Amniotic epithelial cell (primary cell): Measurements from ENCODE around the gene DDX54.
"Not testable (repeated sequence)": the region's sequence is repeated elsewhere in the genome, so short reads cannot be mapped to it uniquely, and the experiment has no call there.

ENCODE experiments used
- DNase-seq: peaks from one replicate; pipeline ENCODE4 v3.0.0-alpha.2; 2010; ENCODE audit warnings: low read depth

DDX54 gene

DNA sequence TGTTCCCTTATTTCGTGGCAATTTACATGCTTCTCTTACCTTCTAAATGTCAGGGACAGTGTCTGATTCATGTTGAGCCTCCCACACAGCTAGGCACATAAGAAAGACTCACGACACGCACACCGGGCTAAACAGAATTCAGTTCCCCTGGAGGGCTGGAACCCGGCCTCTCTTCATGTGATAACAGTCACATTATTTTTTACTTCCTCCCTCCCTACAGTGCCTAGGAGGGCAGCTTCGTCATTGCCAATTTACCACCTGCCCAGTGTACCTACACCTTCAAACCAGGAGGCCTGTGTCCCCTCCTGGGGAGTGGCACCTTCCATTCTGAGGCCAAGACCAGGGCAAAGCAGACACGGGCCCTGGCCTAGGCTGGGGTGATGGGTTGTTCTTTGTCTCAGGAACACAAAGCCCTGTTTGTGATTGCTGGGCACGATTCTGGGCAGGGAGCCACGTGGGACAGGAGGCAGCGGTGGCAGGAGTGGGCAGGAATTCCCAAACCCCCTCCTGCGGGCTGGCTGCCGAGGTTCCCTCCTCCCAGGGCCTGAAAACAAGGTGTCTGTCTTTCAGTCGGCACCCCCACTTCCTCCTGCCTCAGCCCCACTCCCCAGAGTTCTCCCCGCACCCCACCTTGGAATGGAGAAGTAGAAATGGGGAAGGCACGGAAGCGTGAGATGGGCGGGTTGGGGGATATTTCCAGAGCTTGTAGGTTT, 42.9 kb downstream of the DDX54 start:
- no peak for DNase-seq

DNA sequence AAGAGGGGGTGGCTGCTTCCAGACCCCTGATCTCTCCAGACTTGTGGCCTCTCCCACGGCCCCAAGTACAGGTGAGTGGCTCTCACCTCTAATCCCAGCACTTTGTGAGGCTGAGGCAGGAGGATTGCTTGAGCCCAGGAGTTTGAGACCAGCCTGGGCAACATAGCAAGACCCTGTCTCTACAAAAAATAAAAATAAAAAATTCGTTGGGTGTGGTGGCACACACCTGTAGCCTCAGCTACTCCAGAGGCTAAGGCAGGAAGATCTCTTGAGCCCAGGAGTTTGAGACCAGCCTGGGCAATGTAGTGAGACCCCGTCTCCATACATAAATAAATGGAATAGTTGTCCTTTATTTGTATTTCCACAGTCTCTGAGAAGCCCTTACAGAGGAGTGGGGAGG, 43.6 kb downstream of the DDX54 start:
- not testable (repeated sequence) for DNase-seq

- no peak for DNase-seq
Observed at GRCh38 chr12:113140706-113141105, 44.6 kb downstream of the DDX54 start.

GRCh38 chr12:113138826-113139225, 46.5 kb downstream of the DDX54 start:
- no peak for DNase-seq

GRCh38 chr12:113137861-113138783, 47.2 kb downstream of the DDX54 start:
- DNase-seq, result no peak

DNA sequence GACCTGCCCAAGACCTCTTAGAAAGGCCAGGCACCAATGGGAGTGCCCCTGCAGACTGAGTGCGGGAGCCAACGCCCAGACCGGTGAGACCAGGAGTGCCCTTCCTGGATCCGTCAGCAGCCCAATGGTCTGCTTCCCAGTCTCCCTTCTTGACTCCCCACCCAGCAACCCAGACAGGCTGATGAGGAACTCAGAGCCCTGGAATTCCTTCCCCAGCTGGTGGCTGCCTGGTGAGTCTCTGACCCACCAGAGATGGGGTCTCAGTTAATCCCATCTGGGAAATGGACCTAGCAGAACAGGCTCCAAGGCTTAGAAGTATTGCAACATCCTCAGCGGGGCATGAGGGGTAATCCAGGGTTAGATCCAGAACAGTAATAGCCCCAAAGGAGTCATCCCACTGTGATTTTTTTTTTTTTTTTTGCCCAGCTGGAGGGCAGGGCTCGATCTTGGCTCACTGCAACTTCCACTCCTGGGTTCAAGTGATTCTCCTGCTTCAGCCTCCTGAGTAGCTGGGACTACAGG, 48.2 kb downstream of the DDX54 start:
- no peak for DNase-seq

- DNase-seq, result peak; percentile 40
Observed at GRCh38 chr12:113136128-113136989, 48.9 kb downstream of the DDX54 start.

GRCh38 chr12:113135178-113136127, 49.8 kb downstream of the DDX54 start, which contains the start of gene RASAL1:
Gene RASAL1 (minus strand): TSS chr12:113135761. CDS start chr12:113135462, 299 bp downstream.
- DNase-seq, result no peak

DNA sequence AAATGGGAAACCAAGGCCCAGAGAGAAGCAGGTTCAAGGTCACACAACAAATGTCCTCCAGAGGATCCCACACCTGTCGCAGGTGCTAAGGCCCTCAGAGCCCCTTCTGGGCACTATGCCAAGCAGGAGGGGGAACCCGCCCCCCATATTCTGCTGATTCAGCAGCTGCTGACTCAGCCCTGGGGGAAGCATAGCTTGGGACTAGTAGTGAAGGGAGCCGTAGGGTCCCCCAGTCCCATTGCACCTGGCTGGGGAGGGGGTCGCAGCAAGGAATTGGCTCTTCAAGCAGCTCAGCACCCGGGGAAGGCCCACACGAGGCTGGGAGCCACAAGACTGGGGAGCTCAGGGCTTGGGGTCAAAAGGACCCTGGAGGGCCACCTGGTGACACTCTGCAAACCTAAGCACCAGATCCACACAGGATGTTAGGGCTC, 50.7 kb downstream of the DDX54 start:
- DNase-seq, result no peak

GRCh38 chr12:113134071-113134470, 51.2 kb downstream of the DDX54 start:
- no peak for DNase-seq

GRCh38 chr12:113133666-113134065, 51.6 kb downstream of the DDX54 start:
- DNase-seq, result no peak

- DNase-seq, result peak; percentile 34
Observed at GRCh38 chr12:113133036-113133435, 52.2 kb downstream of the DDX54 start.

- no peak for DNase-seq
Observed at GRCh38 chr12:113131556-113131955, 53.7 kb downstream of the DDX54 start.

DNA sequence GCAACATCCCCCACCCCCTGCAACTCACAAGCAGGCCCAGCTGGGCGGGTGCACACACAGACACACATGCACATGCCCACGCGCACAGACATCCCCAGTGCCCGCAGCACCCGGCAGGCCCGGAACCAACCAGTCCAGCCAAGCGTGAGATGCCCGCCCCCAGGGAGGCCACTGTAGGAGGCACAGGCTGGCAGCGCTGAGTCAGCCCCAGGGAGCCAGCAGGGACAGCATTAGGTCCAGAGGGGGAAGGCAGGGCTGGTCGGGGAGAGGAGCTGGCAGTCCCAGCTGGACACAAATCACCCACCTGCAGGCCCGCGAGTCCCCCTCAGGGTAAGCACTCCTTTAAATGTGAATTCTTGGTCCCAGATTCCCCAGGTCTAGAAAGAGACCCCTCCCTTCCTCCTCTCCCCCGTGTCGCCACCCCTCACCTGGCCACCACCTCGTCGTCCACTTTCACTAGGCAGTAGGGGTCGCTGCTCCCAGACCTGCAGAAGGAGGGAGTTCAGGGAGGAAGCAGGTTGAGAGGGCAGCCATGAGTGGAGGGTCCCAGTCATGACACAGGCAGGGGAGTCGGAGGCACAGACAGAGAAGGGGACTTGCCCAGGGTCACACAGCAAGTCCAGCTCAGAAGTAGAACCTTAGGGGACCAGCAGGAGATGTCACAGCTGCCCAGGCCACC, 54.7 kb downstream of the DDX54 start:
- no peak for DNase-seq

- no peak for DNase-seq
Observed at GRCh38 chr12:113129664-113130456, 55.4 kb downstream of the DDX54 start.

- no peak for DNase-seq
Observed at GRCh38 chr12:113128802-113129663, 56.2 kb downstream of the DDX54 start.

DNA sequence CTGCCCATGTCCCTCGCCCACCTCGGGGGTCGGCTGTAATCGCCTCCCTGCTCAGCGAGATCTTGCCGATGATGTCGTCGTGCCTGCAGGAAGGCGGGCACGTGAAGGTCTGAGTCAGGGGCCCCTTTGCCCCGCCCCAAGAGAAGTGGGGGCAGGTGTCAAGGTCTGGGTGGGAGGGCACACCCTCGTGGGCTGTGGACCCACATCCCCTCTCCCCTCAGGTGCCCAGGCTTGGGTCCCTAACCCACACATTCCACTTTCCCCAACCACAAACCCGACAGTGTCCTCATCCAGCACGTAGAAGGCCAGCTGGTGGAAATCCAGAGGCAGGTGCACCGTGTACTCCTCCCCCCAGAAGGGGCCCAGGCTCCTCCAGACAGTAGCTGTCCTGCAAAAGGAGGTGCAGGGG, 57.5 kb downstream of the DDX54 start:
- no peak for DNase-seq

GRCh38 chr12:113120670-113121370, 64.5 kb downstream of the DDX54 start:
- DNase-seq, result no peak
